HepG2 (cell line): Measurements from ENCODE around the gene DCAF15. TPM values are rescaled to one million over a fixed set of nuclear protein-coding genes. Genes with fewer than 3 reads are reported as not detected.

Source experiments
- BRCA1 ChIP-seq: sonication (generic); formaldehyde crosslinking; IDR thresholded peaks from 2 replicates; pipeline ENCODE4 v1.4.0; 2020; ENCODE audit warnings: missing genetic modification reagents
- GATA4 ChIP-seq: sonication (generic); IDR thresholded peaks from 2 replicates; pipeline ENCODE4 v1.6.1; 2016; ENCODE audit warnings: antibody characterized with exemption, low read depth, borderline replicate concordance
- HNRNPUL1 ChIP-seq: fragments of 200-400 bp; formaldehyde crosslinking; IDR thresholded peaks from 2 replicates; pipeline ENCODE4 v1.6.1; 2017; ENCODE audit warnings: low read depth, mild to moderate bottlenecking, low read length, moderate library complexity
- KAT7 ChIP-seq: IDR thresholded peaks from 2 replicates; pipeline ENCODE4 v1.6.1; 2018; ENCODE audit warnings: borderline replicate concordance, missing compliant biosample characterization
- MLLT10 ChIP-seq: sonication (generic); formaldehyde crosslinking; IDR thresholded peaks from 2 replicates; pipeline ENCODE4 v1.4.0; 2020; ENCODE audit warnings: missing genetic modification reagents
- MZF1 ChIP-seq: sonication (generic); formaldehyde crosslinking; IDR thresholded peaks from 2 replicates; pipeline ENCODE4 v1.8.1; 2023; ENCODE audit warnings: mild to moderate bottlenecking, missing genetic modification reagents, borderline replicate concordance
- PAF1 ChIP-seq: IDR thresholded peaks from 2 replicates; pipeline ENCODE4 v1.6.1; 2016; ENCODE audit warnings: missing genetic modification reagents, missing compliant biosample characterization
- TAF1 ChIP-seq: sonication (generic); formaldehyde crosslinking; IDR thresholded peaks from 2 replicates; pipeline ENCODE4 v1.4.0; 2020; ENCODE audit warnings: missing genetic modification reagents
- TSC22D2 ChIP-seq: sonication (generic); formaldehyde crosslinking; IDR thresholded peaks from 2 replicates; pipeline ENCODE4 v1.5.1; 2020; ENCODE audit warnings: missing genetic modification reagents, mild to moderate bottlenecking, borderline replicate concordance
- WIZ ChIP-seq: sonication (generic); formaldehyde crosslinking; IDR thresholded peaks from 2 replicates; pipeline ENCODE4 v1.5.1; 2020; ENCODE audit warnings: mild to moderate bottlenecking, missing genetic modification reagents
- ZNF207 ChIP-seq: fragments of 450-650 bp; IDR thresholded peaks from 2 replicates; pipeline ENCODE4 v1.6.1; 2016; ENCODE audit warnings: antibody characterized with exemption, borderline replicate concordance
- ZNF33B ChIP-seq: sonication (generic); formaldehyde crosslinking; IDR thresholded peaks from 2 replicates; pipeline ENCODE4 v1.5.1; 2020; ENCODE audit warnings: mild to moderate bottlenecking, missing genetic modification reagents
- ZNF343 ChIP-seq: sonication (generic); formaldehyde crosslinking; IDR thresholded peaks from 2 replicates; pipeline ENCODE4 v1.4.0; 2020; ENCODE audit warnings: mild to moderate bottlenecking, missing genetic modification reagents
- ZNF619 ChIP-seq: sonication (generic); formaldehyde crosslinking; IDR thresholded peaks from 2 replicates; pipeline ENCODE4 v1.4.0; 2020; ENCODE audit warnings: mild to moderate bottlenecking, missing genetic modification reagents
- ZNF652 ChIP-seq: IDR thresholded peaks from 2 replicates; pipeline ENCODE4 v1.6.1; 2016; ENCODE audit warnings: low read depth, borderline replicate concordance
- ZNF703 ChIP-seq: sonication (generic); formaldehyde crosslinking; IDR thresholded peaks from 2 replicates; pipeline ENCODE4 v1.5.1; 2020; ENCODE audit warnings: missing genetic modification reagents, mild to moderate bottlenecking, moderate library complexity, borderline replicate concordance
- ZNF724P ChIP-seq: sonication (generic); formaldehyde crosslinking; IDR thresholded peaks from 2 replicates; pipeline ENCODE4 v1.8.0; 2022; ENCODE audit warnings: missing genetic modification reagents, borderline replicate concordance
- ZNF879 ChIP-seq: sonication (generic); formaldehyde crosslinking; IDR thresholded peaks from 2 replicates; pipeline ENCODE4 v1.8.1; 2023; ENCODE audit warnings: missing genetic modification reagents
- polyA plus RNA-seq, 8 experiments: library from polyadenylated mRNA; depleted of rRNA in 3 of 8; stranded (reverse) in 7 of 8; unstranded in 1 of 8; fragments of >200 nt; fragmentation: Illumina TruSeq in 4 of 8; extraction: Trizol in 4 of 8; gene quantifications; 2 replicates each; pipeline versions ENCODE4 v1.2.1 to v1.2.3, GENCODE V29; 2011 to 2016; ENCODE audit warnings: low read depth in 4 of 8, missing spikeins in 1 of 8, mixed read lengths in 1 of 8; ENCODE audit not compliant: insufficient read depth in 1 of 8
- total RNA-seq, 5 experiments: library from RNA; depleted of rRNA; stranded (reverse); fragments of >200 nt; fragmentation: Illumina TruSeq; extraction: Trizol; gene quantifications; 2 replicates each; pipeline ENCODE4 v1.2.3, GENCODE V29; 2016; ENCODE audit warnings: low read depth in 1 of 5
- TF ChIP-seq, protein P1 (sequence below): sonication (generic); formaldehyde crosslinking; IDR thresholded peaks from 2 replicates; pipeline ENCODE4 v1.9.0; 2021; ENCODE audit warnings: missing genetic modification reagents, borderline replicate concordance
- TF ChIP-seq, protein P2 (sequence below): sonication (generic); formaldehyde crosslinking; IDR thresholded peaks from 2 replicates; pipeline ENCODE4 v1.4.0; 2020; ENCODE audit warnings: missing genetic modification reagents, mild to moderate bottlenecking, borderline replicate concordance
- TF ChIP-seq, protein P3 (sequence below): sonication (generic); formaldehyde crosslinking; IDR thresholded peaks from 2 replicates; pipeline ENCODE4 v1.5.0; 2020; ENCODE audit warnings: missing genetic modification reagents, mild to moderate bottlenecking, borderline replicate concordance
- TF ChIP-seq, protein P4 (sequence below): sonication (generic); formaldehyde crosslinking; IDR thresholded peaks from 2 replicates; pipeline ENCODE4 v1.8.0; 2022; ENCODE audit warnings: missing genetic modification reagents, mild to moderate bottlenecking, moderate library complexity, borderline replicate concordance

Gene DCAF15
- total and polyA plus RNA-seq, 2 of the 13 experiments (the other 11 are each of a cell fraction or from before 2014, with no cell fraction given), result 13.6 to 14.0 TPM

DNA sequence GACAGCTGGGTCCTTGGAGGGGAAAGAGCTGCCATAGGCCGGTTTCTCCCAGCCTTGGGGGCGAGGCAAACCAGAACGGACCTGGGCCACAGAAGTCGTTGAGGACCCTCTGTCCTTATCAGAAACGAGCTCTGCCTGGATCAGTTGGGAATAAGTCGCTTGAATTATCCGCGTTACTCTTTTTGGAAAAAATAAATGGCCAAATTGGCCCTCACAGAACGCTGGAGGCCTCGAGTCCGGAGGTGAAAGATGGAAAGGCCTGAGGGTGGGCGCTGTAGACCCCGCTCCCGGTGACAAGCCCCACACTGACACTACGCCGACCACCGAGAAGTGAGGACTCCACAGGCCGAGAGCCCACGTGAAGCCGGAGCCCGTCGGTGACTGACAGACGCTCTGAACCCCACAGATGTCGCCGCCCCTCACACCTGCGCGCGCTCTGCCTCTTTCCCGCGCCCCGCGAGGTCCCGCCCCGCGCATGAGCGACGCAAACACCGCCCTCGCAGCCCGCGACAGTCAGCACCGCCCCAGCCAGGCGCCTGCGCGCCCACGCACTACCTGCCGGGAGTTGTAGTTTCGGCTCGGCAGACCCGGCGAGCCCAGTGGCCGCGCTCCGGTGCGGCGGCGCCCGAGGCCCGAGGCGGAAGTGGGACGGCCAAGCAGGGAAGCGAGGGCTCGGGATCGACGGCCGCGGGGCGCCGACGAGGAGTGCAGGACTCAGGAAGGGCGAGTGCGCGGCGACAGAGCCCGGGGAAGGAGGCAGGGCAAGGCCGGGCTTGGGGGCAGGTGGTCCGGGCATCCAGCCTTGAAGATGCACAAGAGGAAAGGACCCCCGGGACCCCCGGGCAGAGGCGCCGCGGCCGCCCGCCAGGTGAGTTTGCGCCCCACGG is 46.4 kb upstream of the DCAF15 start, which contains the start of the genes BRME1 and CC2D1A (continued):
- TF ChIP-seq, protein P1, sequence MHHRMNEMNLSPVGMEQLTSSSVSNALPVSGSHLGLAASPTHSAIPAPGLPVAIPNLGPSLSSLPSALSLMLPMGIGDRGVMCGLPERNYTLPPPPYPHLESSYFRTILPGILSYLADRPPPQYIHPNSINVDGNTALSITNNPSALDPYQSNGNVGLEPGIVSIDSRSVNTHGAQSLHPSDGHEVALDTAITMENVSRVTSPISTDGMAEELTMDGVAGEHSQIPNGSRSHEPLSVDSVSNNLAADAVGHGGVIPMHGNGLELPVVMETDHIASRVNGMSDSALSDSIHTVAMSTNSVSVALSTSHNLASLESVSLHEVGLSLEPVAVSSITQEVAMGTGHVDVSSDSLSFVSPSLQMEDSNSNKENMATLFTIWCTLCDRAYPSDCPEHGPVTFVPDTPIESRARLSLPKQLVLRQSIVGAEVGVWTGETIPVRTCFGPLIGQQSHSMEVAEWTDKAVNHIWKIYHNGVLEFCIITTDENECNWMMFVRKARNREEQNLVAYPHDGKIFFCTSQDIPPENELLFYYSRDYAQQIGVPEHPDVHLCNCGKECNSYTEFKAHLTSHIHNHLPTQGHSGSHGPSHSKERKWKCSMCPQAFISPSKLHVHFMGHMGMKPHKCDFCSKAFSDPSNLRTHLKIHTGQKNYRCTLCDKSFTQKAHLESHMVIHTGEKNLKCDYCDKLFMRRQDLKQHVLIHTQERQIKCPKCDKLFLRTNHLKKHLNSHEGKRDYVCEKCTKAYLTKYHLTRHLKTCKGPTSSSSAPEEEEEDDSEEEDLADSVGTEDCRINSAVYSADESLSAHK (CRISPR knock-in tag), result 0 out of 2 replicates have a peak, but pooled peaks have one; percentile 24
- peak; percentile 48; the same call in 1 of the 2 replicates for TF ChIP-seq BRCA1 (CRISPR knock-in tag)
- TF ChIP-seq, protein P2, sequence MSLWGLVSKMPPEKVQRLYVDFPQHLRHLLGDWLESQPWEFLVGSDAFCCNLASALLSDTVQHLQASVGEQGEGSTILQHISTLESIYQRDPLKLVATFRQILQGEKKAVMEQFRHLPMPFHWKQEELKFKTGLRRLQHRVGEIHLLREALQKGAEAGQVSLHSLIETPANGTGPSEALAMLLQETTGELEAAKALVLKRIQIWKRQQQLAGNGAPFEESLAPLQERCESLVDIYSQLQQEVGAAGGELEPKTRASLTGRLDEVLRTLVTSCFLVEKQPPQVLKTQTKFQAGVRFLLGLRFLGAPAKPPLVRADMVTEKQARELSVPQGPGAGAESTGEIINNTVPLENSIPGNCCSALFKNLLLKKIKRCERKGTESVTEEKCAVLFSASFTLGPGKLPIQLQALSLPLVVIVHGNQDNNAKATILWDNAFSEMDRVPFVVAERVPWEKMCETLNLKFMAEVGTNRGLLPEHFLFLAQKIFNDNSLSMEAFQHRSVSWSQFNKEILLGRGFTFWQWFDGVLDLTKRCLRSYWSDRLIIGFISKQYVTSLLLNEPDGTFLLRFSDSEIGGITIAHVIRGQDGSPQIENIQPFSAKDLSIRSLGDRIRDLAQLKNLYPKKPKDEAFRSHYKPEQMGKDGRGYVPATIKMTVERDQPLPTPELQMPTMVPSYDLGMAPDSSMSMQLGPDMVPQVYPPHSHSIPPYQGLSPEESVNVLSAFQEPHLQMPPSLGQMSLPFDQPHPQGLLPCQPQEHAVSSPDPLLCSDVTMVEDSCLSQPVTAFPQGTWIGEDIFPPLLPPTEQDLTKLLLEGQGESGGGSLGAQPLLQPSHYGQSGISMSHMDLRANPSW (CRISPR knock-in tag), result peak; percentile 84; the same call in 1 of the 2 replicates
- TF ChIP-seq MLLT10 (CRISPR knock-in tag), result no peak
- TF ChIP-seq TAF1 (CRISPR knock-in tag), result peak; percentile 70
- TF ChIP-seq, protein P3, sequence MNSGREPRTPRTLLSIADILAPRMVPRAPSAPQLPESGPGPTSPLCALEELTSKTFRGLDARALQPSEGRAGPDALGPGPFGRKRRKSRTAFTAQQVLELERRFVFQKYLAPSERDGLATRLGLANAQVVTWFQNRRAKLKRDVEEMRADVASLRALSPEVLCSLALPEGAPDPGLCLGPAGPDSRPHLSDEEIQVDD, result no peak
- no peak for TF ChIP-seq PAF1 (CRISPR knock-in tag)
- no peak for TF ChIP-seq ZNF703 (CRISPR knock-in tag)
- no peak for TF ChIP-seq ZNF207
- TF ChIP-seq GATA4, result no peak
- TF ChIP-seq ZNF619 (CRISPR knock-in tag), result peak; percentile 97; the same call in 1 of the 2 replicates
- no peak for TF ChIP-seq HNRNPUL1
- no peak for TF ChIP-seq ZNF652
- peak; percentile 84 for TF ChIP-seq KAT7
- peak; percentile 94 for TF ChIP-seq ZNF879
- no peak for TF ChIP-seq MZF1
- TF ChIP-seq ZNF343 (CRISPR knock-in tag), result no peak
- TF ChIP-seq TSC22D2, result peak; percentile 85; the same call in 1 of the 2 replicates
- peak; percentile 93 for TF ChIP-seq ZNF724P
- TF ChIP-seq ZNF33B (CRISPR knock-in tag), result peak; percentile 90
- TF ChIP-seq WIZ (CRISPR knock-in tag), result 0 out of 2 replicates have a peak, but pooled peaks have one; percentile 71
- TF ChIP-seq, protein P4, sequence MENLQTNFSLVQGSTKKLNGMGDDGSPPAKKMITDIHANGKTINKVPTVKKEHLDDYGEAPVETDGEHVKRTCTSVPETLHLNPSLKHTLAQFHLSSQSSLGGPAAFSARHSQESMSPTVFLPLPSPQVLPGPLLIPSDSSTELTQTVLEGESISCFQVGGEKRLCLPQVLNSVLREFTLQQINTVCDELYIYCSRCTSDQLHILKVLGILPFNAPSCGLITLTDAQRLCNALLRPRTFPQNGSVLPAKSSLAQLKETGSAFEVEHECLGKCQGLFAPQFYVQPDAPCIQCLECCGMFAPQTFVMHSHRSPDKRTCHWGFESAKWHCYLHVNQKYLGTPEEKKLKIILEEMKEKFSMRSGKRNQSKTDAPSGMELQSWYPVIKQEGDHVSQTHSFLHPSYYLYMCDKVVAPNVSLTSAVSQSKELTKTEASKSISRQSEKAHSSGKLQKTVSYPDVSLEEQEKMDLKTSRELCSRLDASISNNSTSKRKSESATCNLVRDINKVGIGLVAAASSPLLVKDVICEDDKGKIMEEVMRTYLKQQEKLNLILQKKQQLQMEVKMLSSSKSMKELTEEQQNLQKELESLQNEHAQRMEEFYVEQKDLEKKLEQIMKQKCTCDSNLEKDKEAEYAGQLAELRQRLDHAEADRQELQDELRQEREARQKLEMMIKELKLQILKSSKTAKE, result peak; percentile 29; the same call in 1 of the 2 replicates
